ENCODE results near the gene DAAM1. TPM values are rescaled to one million over a fixed set of nuclear protein-coding genes. Genes with fewer than 3 reads are reported as not detected.

DAAM1 gene
- total RNA-seq, 1 donor from 2014 or later = 67.6 TPM

DNA sequence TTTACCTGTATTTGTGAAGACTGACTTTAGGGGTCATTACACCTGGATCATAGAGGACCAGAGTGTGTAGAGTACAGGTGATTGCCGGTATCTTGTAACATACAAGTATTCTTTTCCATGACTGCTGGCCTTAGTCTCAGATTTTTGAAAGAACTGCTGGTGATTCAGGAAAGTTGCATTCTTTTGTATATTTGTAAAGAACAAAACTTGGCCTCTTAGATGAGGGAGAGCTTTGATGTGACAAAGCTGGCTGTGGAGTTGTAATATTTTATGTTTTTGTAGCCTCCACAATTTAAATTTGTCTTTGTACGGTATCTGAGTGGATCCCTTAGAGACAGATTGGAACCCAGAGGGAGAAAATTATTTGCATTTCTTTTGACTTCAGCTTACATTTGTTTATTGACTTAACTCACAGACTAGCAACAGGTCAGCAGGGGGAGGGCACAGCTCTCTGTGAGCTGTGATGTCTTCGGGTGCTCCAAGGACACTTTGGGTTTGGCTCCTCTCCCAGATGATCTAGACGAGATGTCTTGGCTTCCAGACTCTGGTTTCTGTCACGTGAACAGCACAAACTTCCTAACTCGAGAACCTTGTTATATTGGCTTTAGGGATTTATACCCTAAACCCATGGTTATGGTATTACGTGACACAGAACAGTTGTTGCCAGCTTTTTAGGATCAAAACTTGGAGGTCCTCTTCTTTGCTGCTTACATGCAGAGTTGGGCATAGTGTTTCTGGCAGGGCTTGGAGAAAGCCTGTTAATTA, 65.9 kb downstream of the DAAM1 start:
- Histone ChIP-seq H3K36me3 (no peaks in the 10 kb centered on the region), H3K4me3 (peak overlapping the region in 1 of 2 donors; percentile 1), H3K9me3 (no peaks in the 10 kb centered on the region), H3K27me3 (no peaks in the 10 kb centered on the region), H3K27ac (peak overlapping the region; percentile 87 to 91), H3K4me1 (peaks cover 11 to 47% of the 10 kb centered on the region in 2 donors)
- DNase-seq (ENCODE audit: low spot score in 2 of 2) = peak; percentile 24 to 77
- intact Hi-C loops (cut with DNase I) = loop anchor here (2.0 kb wide), 1 partner anchor 20 kb away; no protein-coding TSS in a partner anchor
- TF ChIP-seq, protein P1, sequence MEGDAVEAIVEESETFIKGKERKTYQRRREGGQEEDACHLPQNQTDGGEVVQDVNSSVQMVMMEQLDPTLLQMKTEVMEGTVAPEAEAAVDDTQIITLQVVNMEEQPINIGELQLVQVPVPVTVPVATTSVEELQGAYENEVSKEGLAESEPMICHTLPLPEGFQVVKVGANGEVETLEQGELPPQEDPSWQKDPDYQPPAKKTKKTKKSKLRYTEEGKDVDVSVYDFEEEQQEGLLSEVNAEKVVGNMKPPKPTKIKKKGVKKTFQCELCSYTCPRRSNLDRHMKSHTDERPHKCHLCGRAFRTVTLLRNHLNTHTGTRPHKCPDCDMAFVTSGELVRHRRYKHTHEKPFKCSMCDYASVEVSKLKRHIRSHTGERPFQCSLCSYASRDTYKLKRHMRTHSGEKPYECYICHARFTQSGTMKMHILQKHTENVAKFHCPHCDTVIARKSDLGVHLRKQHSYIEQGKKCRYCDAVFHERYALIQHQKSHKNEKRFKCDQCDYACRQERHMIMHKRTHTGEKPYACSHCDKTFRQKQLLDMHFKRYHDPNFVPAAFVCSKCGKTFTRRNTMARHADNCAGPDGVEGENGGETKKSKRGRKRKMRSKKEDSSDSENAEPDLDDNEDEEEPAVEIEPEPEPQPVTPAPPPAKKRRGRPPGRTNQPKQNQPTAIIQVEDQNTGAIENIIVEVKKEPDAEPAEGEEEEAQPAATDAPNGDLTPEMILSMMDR (IDR thresholded peaks at IDR 0.05) = no peak

GRCh38 chr14:59254911-59255545, 66.6 kb downstream of the DAAM1 start:
- peak in 1 of 2 donors; percentile 68 for DNase-seq (ENCODE audit: low spot score in 2 of 2)
- intact Hi-C loops (cut with DNase I) = loop anchor here (2.0 kb wide), 1 partner anchor 20 kb away; no protein-coding TSS in a partner anchor

DNA sequence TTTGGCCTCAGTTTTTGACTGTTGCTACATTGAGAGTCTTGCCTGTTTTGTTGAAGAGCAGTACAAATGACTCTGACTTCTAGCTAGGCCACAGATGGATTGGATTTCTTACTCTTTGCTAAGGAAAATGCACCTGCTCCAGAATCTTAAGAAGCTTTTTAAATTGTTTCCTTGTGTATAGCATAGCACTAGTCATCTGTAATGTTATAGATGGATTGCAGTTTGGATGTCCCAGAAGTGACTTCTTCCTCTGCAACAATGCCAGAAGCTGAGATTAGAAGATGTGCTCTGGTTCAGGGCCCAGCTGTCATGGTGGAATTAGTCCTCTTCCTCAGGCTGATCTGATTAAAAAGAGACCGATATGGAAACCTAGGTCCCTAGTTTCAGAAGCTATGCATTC, 67.9 kb downstream of the DAAM1 start:
- Histone ChIP-seq H3K27me3 (no peaks in the 10 kb centered on the region), H3K36me3 (no peaks in the 10 kb centered on the region), H3K9me3 (no peaks in the 10 kb centered on the region), H3K4me1 (peaks cover 11 to 47% of the 10 kb centered on the region in 2 donors), H3K27ac (peak overlapping the region; percentile 87 to 91), H3K4me3 (no peak overlapping the region)
- TF ChIP-seq, protein P1 (IDR thresholded peaks at IDR 0.05) = no peak
- no peak for DNase-seq (ENCODE audit: low spot score in 2 of 2)
- intact Hi-C loops (cut with DNase I) = no loop called here

More at GRCh38 chr14:59254911-59255545, 66.6 kb downstream of the DAAM1 start:
- TF ChIP-seq, protein P1 (IDR thresholded peaks at IDR 0.05) = no peak
- H3K4me3 ChIP-seq = peak overlapping the region in 1 of 2 donors; percentile 1
- H3K27ac ChIP-seq = peak overlapping the region; percentile 87 to 91
- H3K4me1 ChIP-seq = peaks cover 11 to 47% of the 10 kb centered on the region in 2 donors
- H3K36me3 ChIP-seq = no peaks in the 10 kb centered on the region
- H3K27me3 ChIP-seq = no peaks in the 10 kb centered on the region
- no peaks in the 10 kb centered on the region for H3K9me3 ChIP-seq

DNA sequence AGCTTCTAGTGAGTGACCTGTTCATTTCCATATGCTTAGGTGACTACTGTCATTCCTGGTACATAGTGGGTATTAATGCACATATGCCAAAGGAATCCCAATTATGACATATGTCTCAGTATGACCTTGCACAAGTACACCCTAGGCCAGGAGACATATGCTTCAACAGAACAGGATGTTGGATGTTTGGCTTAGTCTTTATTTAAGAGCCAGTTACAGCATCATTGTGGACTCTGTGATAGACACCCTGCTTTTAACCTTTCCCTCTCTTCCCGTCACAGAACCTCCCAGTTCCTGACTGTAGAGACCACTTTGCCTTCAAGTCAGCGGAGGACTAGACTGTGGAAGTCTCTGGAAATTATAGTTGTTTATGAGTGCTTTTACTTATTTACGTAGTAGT, 72.9 kb downstream of the DAAM1 start:
- Histone ChIP-seq H3K27ac (no peak overlapping the region), H3K9me3 (no peaks in the 10 kb centered on the region), H3K27me3 (no peaks in the 10 kb centered on the region), H3K4me3 (no peak overlapping the region), H3K4me1 (peaks cover 0 to 6% of the 10 kb centered on the region in 2 donors), H3K36me3 (peaks cover 10 to 19% of the 10 kb centered on the region in 2 donors)
- DNase-seq (ENCODE audit: low spot score in 2 of 2) = no peak
- TF ChIP-seq, protein P1 (IDR thresholded peaks at IDR 0.05) = no peak
- intact Hi-C loops (cut with DNase I) = no loop called here

DNA sequence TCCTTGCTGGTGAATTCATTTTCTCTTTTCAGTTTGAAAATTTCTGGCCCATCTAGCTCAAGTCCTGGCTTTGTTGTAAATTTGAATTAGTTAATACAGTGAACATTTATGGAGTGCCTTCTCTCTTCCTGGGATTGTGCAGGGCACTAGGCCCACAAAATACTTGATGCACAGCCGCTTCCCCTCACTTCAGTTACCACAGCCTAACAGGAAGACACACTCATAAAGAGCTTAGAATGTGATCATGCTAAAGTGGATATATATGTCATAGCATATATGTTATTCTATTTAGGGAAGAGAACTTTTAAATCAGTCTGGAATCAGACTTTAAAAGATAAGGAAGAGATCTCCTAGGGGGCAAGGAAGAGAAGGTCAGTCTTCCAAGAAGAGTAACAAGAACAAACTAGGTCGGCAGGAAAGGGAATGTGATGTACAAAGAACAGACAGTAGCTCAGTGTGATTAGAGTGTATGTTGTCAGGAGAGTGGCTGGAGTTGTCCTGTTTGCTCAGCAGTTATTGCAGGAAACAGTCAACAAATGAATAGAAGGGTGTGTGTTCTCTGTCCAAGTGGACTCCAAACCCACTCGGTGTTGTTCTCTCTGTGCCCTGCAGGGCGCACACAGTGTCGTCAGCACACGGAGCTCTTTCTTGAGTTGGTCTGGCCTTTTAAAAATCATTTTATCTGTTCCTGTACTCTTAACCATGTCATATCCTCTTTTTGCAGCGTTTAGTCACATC, 74.4 kb downstream of the DAAM1 start:
- no peaks in the 10 kb centered on the region for H3K27me3 ChIP-seq
- TF ChIP-seq, protein P1 (IDR thresholded peaks at IDR 0.05) = no peak
- no peak for DNase-seq (ENCODE audit: low spot score in 2 of 2)
- H3K27ac ChIP-seq = no peak overlapping the region
- intact Hi-C loops (cut with DNase I) = no loop called here
- H3K4me3 ChIP-seq = no peak overlapping the region
- H3K4me1 ChIP-seq = no peaks in the 10 kb centered on the region
- no peaks in the 10 kb centered on the region for H3K9me3 ChIP-seq
- H3K36me3 ChIP-seq = peaks cover 10 to 25% of the 10 kb centered on the region in 2 donors
